GM23338 (cell line): ENCODE measurements around the gene CACTIN. TPM values are rescaled to one million over a fixed set of nuclear protein-coding genes. Genes with fewer than 3 reads are reported as not detected.
"Not testable (repeated sequence)": the region's sequence is repeated elsewhere in the genome, so short reads cannot be mapped to it uniquely, and the experiment has no call there.

Experiments used
- ATAC-seq: fragments of 200-7000 bp; cut with Tn5 transposase; 3 replicates; pipeline ENCODE4 v1.9.1; 2020
- DNase-seq: peaks from one replicate; pipeline ENCODE4 v3.0.0-alpha.2; 2015; ENCODE audit warnings: low spot score
- H2AFZ ChIP-seq: fragments of 200-600 bp; sonication (generic); 2 replicates; pipeline ENCODE4 v1.8.0; 2016; ENCODE audit warnings: antibody characterized with exemption, mild to moderate bottlenecking, moderate library complexity
- H3F3A ChIP-seq: fragments of 200-600 bp; sonication (generic); replicated peaks from 2 replicates; pipeline ENCODE4 v1.8.0; 2017; ENCODE audit warnings: antibody characterized with exemption, mixed run types, low read depth
- H3K27ac ChIP-seq: fragments of 200-600 bp; sonication (generic); 2 replicates; pipeline ENCODE4 v1.6.1; 2016; ENCODE audit warnings: low read depth
- H3K27me3 ChIP-seq: fragments of 200-600 bp; sonication (generic); 2 replicates; pipeline ENCODE4 v1.8.0; 2016; ENCODE audit warnings: mild to moderate bottlenecking, mixed run types, moderate library complexity; ENCODE audit not compliant: insufficient read depth
- H3K36me3 ChIP-seq: fragments of 200-600 bp; sonication (generic); 2 replicates; pipeline ENCODE4 v1.8.0; 2016; ENCODE audit warnings: mild to moderate bottlenecking; ENCODE audit not compliant: insufficient read depth
- H3K4me1 ChIP-seq: fragments of 200-600 bp; sonication (generic); 2 replicates; pipeline ENCODE4 v1.8.0; 2016; ENCODE audit warnings: mild to moderate bottlenecking, moderate library complexity; ENCODE audit not compliant: insufficient read depth
- H3K4me2 ChIP-seq: fragments of 200-600 bp; sonication (generic); 2 replicates; pipeline ENCODE4 v1.7.1; 2017; ENCODE audit warnings: mixed run types
- H3K4me3 ChIP-seq: fragments of 200-600 bp; sonication (generic); 2 replicates; pipeline ENCODE4 v1.6.1; 2016; ENCODE audit warnings: mixed run types
- H3K79me2 ChIP-seq: fragments of 200-600 bp; sonication (generic); replicated peaks from 2 replicates; pipeline ENCODE4 v1.8.0; 2017; ENCODE audit warnings: mild to moderate bottlenecking; ENCODE audit not compliant: insufficient read depth
- H3K9me2 ChIP-seq: fragments of 200-600 bp; sonication (generic); 2 replicates; pipeline ENCODE4 v1.8.0; 2017; ENCODE audit not compliant: insufficient read depth
- H4K20me1 ChIP-seq: fragments of 200-600 bp; sonication (generic); replicated peaks from 2 replicates; pipeline ENCODE4 v1.8.0; 2017; ENCODE audit warnings: mild to moderate bottlenecking; ENCODE audit not compliant: insufficient read depth
- H3K27ac Mint-ChIP-seq: 2 replicates; pipeline ENCODE4 v1.8.0; 2020; ENCODE audit warnings: inconsistent platforms, mild to moderate bottlenecking, moderate library complexity, mixed read lengths
- H3K27me3 Mint-ChIP-seq: 3 replicates; pipeline ENCODE4 v1.8.0; 2022; ENCODE audit warnings: low read depth, mild to moderate bottlenecking, moderate library complexity, mixed read lengths, inconsistent platforms; ENCODE audit not compliant: insufficient read depth, poor library complexity
- H3K36me3 Mint-ChIP-seq: 3 replicates; pipeline ENCODE4 v1.8.0; 2021; ENCODE audit warnings: low read depth, mild to moderate bottlenecking, inconsistent platforms, moderate library complexity, mixed read lengths
- H3K4me1 Mint-ChIP-seq: 3 replicates; pipeline ENCODE4 v1.8.0; 2020; ENCODE audit warnings: mild to moderate bottlenecking, inconsistent platforms, mixed read lengths
- H3K4me3 Mint-ChIP-seq: 3 replicates; pipeline ENCODE4 v1.8.0; 2021; ENCODE audit warnings: moderate library complexity, mild to moderate bottlenecking, inconsistent platforms, mixed read lengths
- H3K9me3 Mint-ChIP-seq: 3 replicates; pipeline ENCODE4 v1.8.0; 2020; ENCODE audit warnings: moderate library complexity, mild to moderate bottlenecking, inconsistent platforms, mixed read lengths
- CREB1 ChIP-seq: fragments of 250-450 bp; sonication (Bioruptor Pico); IDR thresholded peaks from 2 replicates; pipeline ENCODE4 v1.5.0; 2020; ENCODE audit warnings: low read depth, mild to moderate bottlenecking, moderate library complexity
- polyA plus RNA-seq: library from polyadenylated mRNA; unstranded; fragments of >200 nt; fragmentation: Nextera tagmentation; extraction: Ambion mirVana; gene quantifications from 2 replicates; pipeline ENCODE4 v1.2.1, GENCODE V29; 2016
- total RNA-seq: library from RNA; depleted of rRNA; stranded (reverse); fragments of >200 nt; shearing (Covaris generic); gene quantifications from 2 replicates; pipeline ENCODE4 v1.2.3, GENCODE V29; 2014

The CACTIN gene
- total and polyA plus RNA-seq, 2 experiments from 2014 or later: 14.3 to 47.4 TPM

- no peaks in the 10 kb centered on the region for H3K4me1 ChIP-seq
- Mint-ChIP-seq H3K4me1 (no peaks in the 10 kb centered on the region), H3K36me3 (peaks cover 3% of the 10 kb centered on the region; the same call in 1 of the 3 replicates), H3K9me3 (peaks cover 5% of the 10 kb centered on the region; the same call in 2 of the 3 replicates), H3K27me3 (peaks cover 17% of the 10 kb centered on the region), H3K27ac (no peak within 1 kb of the TSS), H3K4me3 (peak within 1 kb of the TSS; percentile 47)
- H3K79me2 ChIP-seq: no peaks in the 10 kb centered on the region
- DNase-seq (peak; percentile 49), ATAC-seq (peak; percentile 47)
- H4K20me1 ChIP-seq: no peaks in the 10 kb centered on the region
- no peaks in the 10 kb centered on the region for H3K9me2 ChIP-seq
- H3K4me3 ChIP-seq: peak within 1 kb of the TSS; percentile 61
- peaks cover 41% of the 10 kb centered on the region for H3K27me3 ChIP-seq
- H3K36me3 ChIP-seq: no peaks in the 10 kb centered on the region
- peak within 1 kb of the TSS; percentile 95 for H2AFZ ChIP-seq
- no peak within 1 kb of the TSS for H3K27ac ChIP-seq
- no peaks in the 10 kb centered on the region for H3F3A ChIP-seq
- no peak for TF ChIP-seq CREB1 (CRISPR knock-in tag)
- H3K4me2 ChIP-seq: peak within 1 kb of the TSS; percentile 80
These were observed 41.1 kb downstream of the CACTIN start, which contains the start of gene GIPC3 for GRCh38 chr19:3585301-3586126. Gene GIPC3 (plus strand): TSS chr19:3585478. CDS start chr19:3585598, 120 bp downstream.

GRCh38 chr19:3584036-3584802, 42.4 kb downstream of the CACTIN start:
- not testable (repeated sequence) for H3F3A ChIP-seq, H3K36me3 Mint-ChIP-seq, H3K4me1 ChIP-seq, H3K36me3 ChIP-seq, H3K4me3 Mint-ChIP-seq, H3K27ac ChIP-seq, DNase-seq, H3K4me1 Mint-ChIP-seq, H3K9me3 Mint-ChIP-seq, H3K4me3 ChIP-seq, ATAC-seq, H2AFZ ChIP-seq, H4K20me1 ChIP-seq, H3K27ac Mint-ChIP-seq, H3K4me2 ChIP-seq, H3K9me2 ChIP-seq, H3K79me2 ChIP-seq
- H3K27me3 ChIP-seq: peaks cover 45% of the 10 kb centered on the region
- peaks cover 24% of the 10 kb centered on the region for H3K27me3 Mint-ChIP-seq

- not testable (repeated sequence) for H3K4me3 Mint-ChIP-seq, H3K9me2 ChIP-seq, H3K27ac ChIP-seq, DNase-seq, H2AFZ ChIP-seq, H3K4me3 ChIP-seq, H3K27ac Mint-ChIP-seq, H3K4me1 ChIP-seq, H3K4me1 Mint-ChIP-seq, H3K36me3 Mint-ChIP-seq, H3K36me3 ChIP-seq, H3K79me2 ChIP-seq, ATAC-seq, H4K20me1 ChIP-seq, H3K4me2 ChIP-seq, H3K9me3 Mint-ChIP-seq, H3F3A ChIP-seq
- peaks cover 45% of the 10 kb centered on the region for H3K27me3 ChIP-seq
- H3K27me3 Mint-ChIP-seq: peaks cover 31% of the 10 kb centered on the region
These were observed 44.8 kb downstream of the CACTIN start for GRCh38 chr19:3581792-3582191.
